Activated naive CD4-positive, alpha-beta T cell treated with anti-CD3 and anti-CD28 coated beads, Interleukin-2, amount 10 ng/mL, durations not matched to agents 5 hours and 36 hours (primary cell): ENCODE data around the gene LEUTX. TPM values are rescaled to one million over a fixed set of nuclear protein-coding genes. Genes with fewer than 3 reads are reported as not detected.

Experiments used
- microRNA-seq: library from miRNA; unstranded; fragments of <30 nt; microRNA quantifications from one replicate; pipeline ENCODE4 v1.2.0, GENCODE V29; 2022; ENCODE audit warnings: borderline microRNAs expressed, borderline replicate concordance
- total RNA-seq, 2 experiments: library from RNA; stranded (reverse); gene quantifications; one replicate each; pipeline ENCODE4 v1.2.3, GENCODE V29; 2021

LEUTX gene
- not detected for total RNA-seq

GRCh38 chr19:39778763-39779162 is at the start of gene LEUTX:
Gene LEUTX, plus strand, starts transcription at chr19:39778854. Its CDS starts 67 bp downstream, at chr19:39778921.

GRCh38 chr19:39737891-39738290 is 40.8 kb upstream of the LEUTX start, which contains the start of gene CLC:
Gene CLC, minus strand, starts transcription at chr19:39738029. Its CDS starts 77 bp downstream, at chr19:39737952.

GRCh38 chr19:39833464-39834286 is 55.0 kb downstream of the LEUTX start, which contains the start of gene DYRK1B:
Gene DYRK1B, minus strand, starts transcription at chr19:39834162. Its CDS starts 2,295 bp downstream, at chr19:39831867.

Small RNAs within 50 kb of the gene (microRNA-seq; reads per million reads assigned to microRNA genes)
- not detected for gene MIR6719

Other genes starting within 250 kb of the LEUTX start
- gene EID2B, start 246.0 kb upstream of the LEUTX start, total RNA-seq = 1 to 10 TPM; 4.2 to 4.7 TPM
- gene EID2, start 238.7 kb upstream of the LEUTX start, total RNA-seq = 10 to 100 TPM; 18.3 to 18.5 TPM
- not detected for gene LGALS13, start 176.3 kb upstream of the LEUTX start, total RNA-seq
- gene LGALS16, start 122.9 kb upstream of the LEUTX start, total RNA-seq = not detected
- gene LGALS14, start 74.4 kb upstream of the LEUTX start, total RNA-seq = under 1 TPM in 1 of 2 experiments, not detected in 1; 0.83 TPM
- gene CLC, start 40.8 kb upstream of the LEUTX start, total RNA-seq = 1 to 10 TPM in 1 of 2 experiments, under 1 TPM in 1; 0.91 to 1.5 TPM
- gene DYRK1B, start 55.3 kb downstream of the LEUTX start, total RNA-seq = 10 to 100 TPM; 13.4 to 14.1 TPM
- 100 to 1,000 TPM; 377 to 379 TPM for gene FBL, start 67.5 kb downstream of the LEUTX start, total RNA-seq
- 1 to 10 TPM; 4.7 to 4.8 TPM for gene FCGBP, start 155.8 kb downstream of the LEUTX start, total RNA-seq
- 10 to 100 TPM; 83.1 to 85.9 TPM for gene PSMC4, start 192.3 kb downstream of the LEUTX start, total RNA-seq
- 1 to 10 TPM; 6.8 to 7.4 TPM for gene ZNF546, start 218.2 kb downstream of the LEUTX start, total RNA-seq